Prostate gland (tissue), 2 donors: ENCODE data around the gene COPG2. TPM values are rescaled to one million over a fixed set of nuclear protein-coding genes. Genes with fewer than 3 reads are reported as not detected.

ENCODE experiments used
- DNase-seq: peaks from one replicate; pipeline ENCODE4 v3.0.0-alpha.2; 2019; ENCODE audit warnings: low spot score
- H3K27ac ChIP-seq, 2 donors: fragments of 200-600 bp; sonication (generic); 2 replicates each; pipeline ENCODE4 v1.5.1; 2017 to 2019
- H3K27me3 ChIP-seq: fragments of 200-600 bp; sonication (generic); replicated peaks from 2 replicates; pipeline ENCODE4 v1.5.1; 2019; ENCODE audit not compliant: insufficient read depth
- H3K36me3 ChIP-seq, 2 donors: fragments of 200-600 bp; sonication (generic); 1 replicate in 1 of 2; 2 replicates in 1 of 2; pipeline versions ENCODE4 v1.5.1 to v1.8.1; 2017 to 2019
- H3K4me1 ChIP-seq: fragments of 200-600 bp; sonication (generic); replicated peaks from 2 replicates; pipeline ENCODE4 v1.5.1; 2019
- H3K4me3 ChIP-seq, 2 donors: fragments of 200-600 bp; sonication (generic); 2 replicates each; pipeline ENCODE4 v1.5.1; 2017 to 2019
- H3K9me3 ChIP-seq: fragments of 200-600 bp; sonication (generic); 2 replicates; pipeline ENCODE4 v1.5.1; 2017
- CTCF ChIP-seq, 4 experiments: fragments of 200-600 bp in 2 of 4; fragments of 450-650 bp in 2 of 4; sonication (generic) in 2 of 4; IDR thresholded peaks; 1 replicate in 3 of 4; 2 replicates in 1 of 4; pipeline ENCODE4 v1.5.1; 2016 to 2019; ENCODE audit warnings: antibody characterized with exemption in 4 of 4, mild to moderate bottlenecking in 2 of 4, moderate library complexity in 2 of 4
- POLR2A ChIP-seq: fragments of 450-650 bp; IDR thresholded peaks from one replicate; pipeline ENCODE4 v1.6.1; 2016; ENCODE audit warnings: antibody characterized with exemption, mild to moderate bottlenecking
- POLR2AphosphoS5 ChIP-seq: sonication (generic); formaldehyde crosslinking; IDR thresholded peaks from one replicate; pipeline ENCODE4 v1.6.1; 2017; ENCODE audit warnings: antibody characterized with exemption
- WGBS: methylation state at CpG from one replicate; pipeline ENCODE4 v1.1.5; 2018; 5-methylcytosine and 5-hydroxymethylcytosine counted together
- intact Hi-C: fragments of 100-400 bp; cut with DNase I; formaldehyde crosslinking; loops from one replicate; pipeline ENCODE4 v1.14.2; 2022
- total RNA-seq, 2 donors: library from RNA; depleted of rRNA; stranded (reverse); fragments of >200 nt; gene quantifications; one replicate each; pipeline ENCODE4 v1.1.0, GENCODE V29; 2016

The COPG2 gene
- total RNA-seq, 2 donors from 2014 or later, result 15.3 to 46.1 TPM

GRCh38 chr7:130689683-130690082 lies 21.1 kb upstream of the COPG2 start:
- no peaks in the 10 kb centered on the region for H3K4me1 ChIP-seq
- H3K36me3 ChIP-seq, result no peaks in the 10 kb centered on the region
- no peak for DNase-seq
- no peak overlapping the region for H3K4me3 ChIP-seq
- intact Hi-C loops, result no loop called here
- WGBS, result 100% methylated on average over 1 of the region's 1 CpG
- H3K9me3 ChIP-seq, result no peaks in the 10 kb centered on the region
- no peak overlapping the region for H3K27ac ChIP-seq
- no peaks in the 10 kb centered on the region for H3K27me3 ChIP-seq
- TF ChIP-seq POLR2A (no peak), POLR2AphosphoS5 (no peak), CTCF (IDR thresholded peaks at IDR 0.05) (no peak)

- 94% methylated on average over 2 of the region's 2 CpGs for WGBS
- H3K4me1 ChIP-seq, result no peaks in the 10 kb centered on the region
Observed at GRCh38 chr7:130683026-130683425, 14.5 kb upstream of the COPG2 start.

GRCh38 chr7:130674456-130674855 lies 5.9 kb upstream of the COPG2 start:
- no peaks in the 10 kb centered on the region for H3K4me1 ChIP-seq

More at GRCh38 chr7:130683026-130683425, 14.5 kb upstream of the COPG2 start:
- no peaks in the 10 kb centered on the region for H3K36me3 ChIP-seq
- no peak overlapping the region for H3K4me3 ChIP-seq
- TF ChIP-seq POLR2A (no peak), CTCF (IDR thresholded peaks at IDR 0.05) (no peak), POLR2AphosphoS5 (no peak)
- no peak overlapping the region for H3K27ac ChIP-seq
- no peaks in the 10 kb centered on the region for H3K9me3 ChIP-seq
- H3K27me3 ChIP-seq, result no peaks in the 10 kb centered on the region
- intact Hi-C loops, result no loop called here
- no peak for DNase-seq

GRCh38 chr7:130673066-130673465 lies 4.5 kb upstream of the COPG2 start:
- H3K4me3 ChIP-seq, result no peak overlapping the region
- H3K9me3 ChIP-seq, result no peaks in the 10 kb centered on the region
- no peaks in the 10 kb centered on the region for H3K4me1 ChIP-seq
- no peak for DNase-seq
- no peak overlapping the region for H3K27ac ChIP-seq
- H3K27me3 ChIP-seq, result no peaks in the 10 kb centered on the region
- TF ChIP-seq CTCF (IDR thresholded peaks at IDR 0.05) (no peak), POLR2AphosphoS5 (no peak), POLR2A (no peak)
- intact Hi-C loops, result no loop called here
- H3K36me3 ChIP-seq, result no peaks in the 10 kb centered on the region

More at GRCh38 chr7:130674456-130674855, 5.9 kb upstream of the COPG2 start:
- Histone ChIP-seq H3K36me3 (no peaks in the 10 kb centered on the region), H3K4me3 (no peak overlapping the region), H3K27ac (no peak overlapping the region), H3K9me3 (no peaks in the 10 kb centered on the region), H3K27me3 (no peaks in the 10 kb centered on the region)
- TF ChIP-seq POLR2A (no peak), CTCF (IDR thresholded peaks at IDR 0.05) (no peak), POLR2AphosphoS5 (no peak)
- intact Hi-C loops, result no loop called here
- DNase-seq, result no peak
- WGBS, result 54% methylated on average over 2 of the region's 2 CpGs

GRCh38 chr7:130672146-130672545 lies 3.6 kb upstream of the COPG2 start:
- no peak for DNase-seq
- WGBS, result 68% methylated on average over 4 of the region's 4 CpGs
- no peak overlapping the region for H3K4me3 ChIP-seq
- intact Hi-C loops, result no loop called here
- TF ChIP-seq CTCF (IDR thresholded peaks at IDR 0.05), result no peak
- no peak for TF ChIP-seq POLR2AphosphoS5
- TF ChIP-seq POLR2A, result no peak
- H3K36me3 ChIP-seq, result no peaks in the 10 kb centered on the region
- no peaks in the 10 kb centered on the region for H3K4me1 ChIP-seq
- no peak overlapping the region for H3K27ac ChIP-seq
- H3K27me3 ChIP-seq, result no peaks in the 10 kb centered on the region
- no peaks in the 10 kb centered on the region for H3K9me3 ChIP-seq
